Mononuclear cell (primary cell): ENCODE measurements around the gene HSD17B8. TPM values are rescaled to one million over a fixed set of nuclear protein-coding genes. Genes with fewer than 3 reads are reported as not detected.
"Not testable (repeated sequence)": the region's sequence is repeated elsewhere in the genome, so short reads cannot be mapped to it uniquely, and the experiment has no call there.

Experiments
- H3K27me3 ChIP-seq: 2 replicates; pipeline ENCODE4 v1.6.0; 2011; ENCODE audit warnings: low read length, control low read depth; ENCODE audit not compliant: insufficient read depth
- H3K4me1 ChIP-seq: 2 replicates; pipeline ENCODE4 v1.5.1; 2011; ENCODE audit warnings: mild to moderate bottlenecking, low read length, control low read depth; ENCODE audit not compliant: insufficient read depth
- H3K4me3 ChIP-seq: 2 replicates; pipeline ENCODE4 v1.5.1; 2011; ENCODE audit warnings: mild to moderate bottlenecking, low read length, moderate library complexity
- H3K9me3 ChIP-seq: 2 replicates; pipeline ENCODE4 v1.5.1; 2011; ENCODE audit warnings: low read depth, mild to moderate bottlenecking, control low read depth, low read length
- total RNA-seq: library from RNA; depleted of rRNA; stranded (reverse); fragments of >200 nt; gene quantifications from one replicate; pipeline ENCODE4 v1.2.3, GENCODE V29; 2012

HSD17B8 gene
- total RNA-seq, 1 donor: 6.4 TPM

DNA sequence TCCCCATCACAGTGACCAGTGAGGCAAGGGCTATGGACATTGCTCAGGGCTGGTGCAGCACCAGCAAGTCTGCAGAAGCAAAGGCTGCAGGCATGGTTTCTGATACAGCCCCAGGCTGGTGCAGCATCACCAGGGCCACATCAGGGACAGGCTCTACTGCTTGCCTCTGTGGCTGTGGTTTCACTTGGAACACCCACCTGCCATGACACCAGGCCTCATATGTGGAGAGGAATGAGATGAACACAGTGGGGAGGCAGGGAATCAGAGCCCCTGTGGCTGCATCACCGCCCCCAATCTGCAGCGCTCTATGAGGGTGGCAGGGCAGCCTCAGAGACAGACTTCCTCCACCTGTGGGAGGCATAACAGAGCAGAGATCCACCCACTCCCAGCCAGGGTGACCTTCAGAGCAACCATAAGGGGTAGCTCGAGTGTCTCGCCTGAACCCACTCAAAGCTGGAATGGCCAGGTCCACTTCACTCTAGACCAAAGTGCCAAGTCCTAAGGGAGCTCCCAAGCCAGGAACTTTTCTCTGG lies 11.7 kb downstream of the HSD17B8 start:
- H3K9me3 ChIP-seq: no peaks in the 10 kb centered on the region
- H3K27me3 ChIP-seq: peaks cover 12% of the 10 kb centered on the region
- H3K4me3 ChIP-seq: no peak overlapping the region
- peaks cover 16% of the 10 kb centered on the region for H3K4me1 ChIP-seq

DNA sequence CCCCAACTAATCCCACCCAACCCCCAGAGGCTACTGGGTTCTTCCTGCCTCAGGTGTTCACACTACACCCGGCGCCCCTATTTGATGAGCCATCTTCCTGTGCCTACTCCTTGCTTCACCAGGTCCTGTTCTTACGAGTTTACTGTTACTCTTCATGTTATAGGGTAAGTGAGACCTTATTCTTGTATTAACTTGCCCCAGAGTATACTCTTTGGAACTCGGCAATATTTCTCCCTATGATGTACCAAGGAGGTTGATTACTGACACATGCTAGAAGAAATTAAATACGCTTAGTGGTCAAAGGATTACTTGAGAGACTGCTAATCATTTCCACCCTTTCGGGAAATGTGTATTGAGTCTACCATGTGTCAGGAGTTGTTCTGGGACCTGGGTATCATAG lies 12.8 kb downstream of the HSD17B8 start:
- H3K27me3 ChIP-seq: peaks cover 19% of the 10 kb centered on the region
- H3K4me3 ChIP-seq: no peak overlapping the region
- peaks cover 16% of the 10 kb centered on the region for H3K4me1 ChIP-seq
- no peaks in the 10 kb centered on the region for H3K9me3 ChIP-seq

DNA sequence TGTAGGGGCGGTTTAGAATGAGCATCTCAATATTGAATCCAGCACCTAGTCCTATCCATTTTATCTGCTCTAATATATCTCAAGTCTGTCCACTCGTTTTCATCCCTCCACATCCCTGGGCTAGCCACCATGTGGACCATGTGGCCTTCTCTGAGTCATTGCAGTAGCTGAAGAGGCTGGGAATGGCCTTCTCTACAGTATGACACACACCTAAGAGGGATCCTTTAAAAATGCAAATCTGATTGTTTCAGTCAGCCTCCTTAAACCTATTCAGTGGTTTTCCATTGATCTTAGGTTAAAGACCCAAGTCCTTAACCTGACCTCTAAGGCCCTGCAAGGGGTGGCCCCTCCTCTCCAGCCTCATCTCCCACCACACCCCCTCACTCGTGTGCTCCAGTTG lies 13.2 kb downstream of the HSD17B8 start:
- no peaks in the 10 kb centered on the region for H3K9me3 ChIP-seq
- peaks cover 14% of the 10 kb centered on the region for H3K4me1 ChIP-seq
- H3K4me3 ChIP-seq: no peak overlapping the region
- H3K27me3 ChIP-seq: peaks cover 21% of the 10 kb centered on the region

DNA sequence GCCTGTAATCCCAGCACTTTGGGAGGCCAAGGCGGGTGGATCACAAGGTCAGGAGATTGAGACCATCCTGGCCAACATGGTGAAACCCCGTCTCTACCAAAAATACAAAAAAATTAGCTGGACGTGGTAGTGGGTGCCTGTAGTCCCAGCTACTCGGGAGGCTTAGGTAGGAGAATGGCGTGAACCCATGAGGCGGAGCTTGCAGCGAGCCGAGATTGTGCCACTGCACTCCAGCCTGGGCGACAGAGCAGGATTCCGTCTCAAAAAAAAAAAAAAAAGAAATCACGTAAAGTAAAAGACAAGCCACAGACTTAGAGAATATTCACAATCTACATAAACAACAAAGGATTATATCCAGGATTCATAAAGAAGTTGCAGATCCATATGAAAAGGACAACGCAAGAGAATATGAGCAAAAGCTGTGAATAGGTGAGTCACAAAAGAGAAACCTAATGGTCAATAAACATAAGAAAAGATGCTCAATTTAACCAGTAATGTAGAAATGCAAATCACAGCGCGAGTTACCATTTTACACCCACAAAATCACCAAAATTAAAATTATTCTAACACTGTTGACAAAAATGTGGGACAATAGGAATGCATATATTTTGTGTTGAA lies 22.2 kb downstream of the HSD17B8 start:
- H3K4me1 ChIP-seq, H3K9me3 ChIP-seq, H3K4me3 ChIP-seq: not testable (repeated sequence)
- peaks cover 46% of the 10 kb centered on the region for H3K27me3 ChIP-seq

DNA sequence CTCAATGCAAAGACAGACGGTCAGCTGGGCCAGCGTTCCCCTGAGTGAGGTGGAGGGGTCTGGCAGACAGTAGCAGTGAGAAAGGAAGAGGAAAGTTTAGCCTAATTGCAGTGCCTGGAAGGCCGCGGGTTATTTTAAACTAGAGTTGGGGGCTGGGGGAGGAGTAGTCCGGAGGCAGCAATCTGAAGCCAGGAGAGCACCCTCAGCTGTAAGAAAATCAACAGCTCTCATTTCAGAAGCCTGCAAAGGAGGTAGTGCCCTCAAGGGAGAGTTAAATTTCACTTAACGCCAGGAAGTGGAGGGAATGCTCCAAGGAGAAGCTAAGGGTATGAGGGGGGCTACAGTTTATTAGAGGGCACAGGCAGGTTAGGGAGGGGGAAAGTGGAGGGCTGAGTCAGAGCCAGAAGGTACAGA lies 30.8 kb downstream of the HSD17B8 start:
- Histone ChIP-seq H3K9me3 (no peaks in the 10 kb centered on the region), H3K27me3 (peaks cover 2% of the 10 kb centered on the region), H3K4me1 (no peaks in the 10 kb centered on the region), H3K4me3 (no peak overlapping the region)

DNA sequence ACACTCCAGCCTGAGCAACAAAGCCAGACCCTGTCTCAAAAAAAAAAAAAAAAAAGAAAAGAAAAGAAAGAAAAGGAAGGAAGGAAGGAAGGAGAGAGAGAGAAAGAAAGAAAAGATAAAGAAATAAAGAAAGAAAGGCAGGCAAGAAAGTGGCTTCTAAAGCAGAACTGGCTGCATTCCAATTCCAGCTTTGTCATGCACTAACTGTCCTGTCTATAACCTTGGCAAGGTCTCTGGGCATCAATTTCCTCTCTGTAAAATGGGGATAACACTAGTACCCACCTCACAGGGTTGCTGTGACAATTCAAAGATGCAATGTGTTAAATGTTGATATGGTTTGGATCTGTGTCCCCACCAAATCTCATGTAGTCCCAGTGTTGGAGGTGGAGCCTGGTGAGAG lies 31.9 kb downstream of the HSD17B8 start:
- Histone ChIP-seq H3K4me3 (no peak overlapping the region), H3K9me3 (no peaks in the 10 kb centered on the region), H3K27me3 (peaks cover 2% of the 10 kb centered on the region), H3K4me1 (no peaks in the 10 kb centered on the region)

DNA sequence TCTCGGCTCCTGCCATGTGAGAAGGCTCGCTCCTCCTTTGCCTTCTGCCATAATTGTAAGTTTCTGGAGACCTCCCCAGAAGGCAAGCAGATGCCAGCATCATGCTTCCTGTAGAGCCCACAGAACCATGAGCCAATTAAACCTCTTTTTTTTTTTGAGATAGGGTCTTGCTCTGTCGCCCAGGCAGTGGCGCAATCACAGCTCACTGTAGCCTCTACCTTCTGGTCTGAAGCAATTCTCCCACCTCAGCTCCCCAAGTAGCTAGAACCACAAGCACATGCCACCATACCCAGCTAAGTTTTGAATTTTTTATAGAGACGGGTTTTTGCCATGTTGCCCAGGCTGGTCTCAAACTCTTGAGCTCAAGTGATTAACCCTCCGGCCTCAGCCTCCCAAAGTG lies 32.4 kb downstream of the HSD17B8 start:
- Histone ChIP-seq H3K4me1 (no peaks in the 10 kb centered on the region), H3K27me3 (peaks cover 2% of the 10 kb centered on the region), H3K9me3 (no peaks in the 10 kb centered on the region), H3K4me3 (no peak overlapping the region)

DNA sequence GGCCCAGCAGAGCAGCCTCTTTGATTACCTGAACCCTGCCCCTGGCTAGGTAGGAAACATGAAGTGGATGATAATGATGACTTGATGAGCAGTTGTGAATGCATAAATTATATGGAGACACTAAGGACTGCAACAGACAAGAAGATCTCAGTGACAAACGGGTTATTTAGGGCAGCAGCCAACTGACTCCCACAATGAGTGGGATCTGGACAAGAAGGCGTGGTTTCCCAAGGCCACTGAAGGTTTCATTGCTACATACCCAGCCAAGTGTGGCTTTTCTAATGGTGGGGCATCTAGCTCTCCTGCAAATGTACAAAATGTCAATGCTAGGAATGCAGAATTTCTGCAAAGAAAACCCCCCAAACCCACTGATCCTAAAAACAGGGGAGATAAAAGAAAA lies 33.3 kb downstream of the HSD17B8 start:
- H3K4me3 ChIP-seq: no peak overlapping the region
- H3K4me1 ChIP-seq: no peaks in the 10 kb centered on the region
- peaks cover 2% of the 10 kb centered on the region for H3K27me3 ChIP-seq
- H3K9me3 ChIP-seq: no peaks in the 10 kb centered on the region

DNA sequence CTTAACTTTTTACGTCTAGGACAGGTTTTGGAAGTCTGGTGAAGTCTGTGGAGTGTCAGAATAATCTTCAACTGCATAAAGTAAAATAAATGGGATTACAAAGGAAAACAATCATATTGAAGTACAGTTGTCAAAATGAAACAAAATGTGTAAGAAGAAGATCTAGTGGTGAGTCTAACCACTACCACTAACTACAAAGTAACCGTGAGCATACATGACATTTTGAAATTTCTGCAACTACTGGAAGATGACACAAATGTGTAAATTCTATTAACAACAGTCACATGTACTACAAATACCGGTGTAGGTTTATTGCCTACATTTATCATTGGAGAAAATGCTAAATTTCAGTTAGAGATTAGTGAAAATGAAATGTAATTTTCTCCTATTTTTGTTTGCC lies 37.5 kb downstream of the HSD17B8 start:
- H3K4me1 ChIP-seq: no peaks in the 10 kb centered on the region
- no peak overlapping the region for H3K4me3 ChIP-seq
- H3K9me3 ChIP-seq: no peaks in the 10 kb centered on the region
- H3K27me3 ChIP-seq: no peaks in the 10 kb centered on the region

DNA sequence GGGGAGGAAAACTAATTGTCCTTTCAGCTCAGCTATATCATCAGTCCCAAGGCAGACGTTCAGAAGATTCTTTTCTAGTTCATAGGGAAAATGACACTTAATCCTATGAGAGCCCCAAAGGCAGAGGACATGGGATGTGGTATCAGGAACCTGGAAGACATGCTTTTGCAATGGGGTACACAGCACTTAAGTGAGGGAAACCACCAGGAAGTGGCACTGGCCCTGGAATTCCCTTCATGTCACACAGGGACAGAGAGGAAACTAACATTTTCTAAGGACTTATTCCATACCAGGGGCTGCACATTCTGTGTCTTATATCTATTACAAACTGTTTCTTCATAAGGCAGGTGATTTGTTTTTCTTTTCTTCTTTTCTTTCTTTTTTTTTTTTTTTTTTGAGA lies 39.0 kb downstream of the HSD17B8 start:
- Histone ChIP-seq H3K9me3 (no peaks in the 10 kb centered on the region), H3K27me3 (no peaks in the 10 kb centered on the region), H3K4me3 (no peak overlapping the region), H3K4me1 (peaks cover 7% of the 10 kb centered on the region)

DNA sequence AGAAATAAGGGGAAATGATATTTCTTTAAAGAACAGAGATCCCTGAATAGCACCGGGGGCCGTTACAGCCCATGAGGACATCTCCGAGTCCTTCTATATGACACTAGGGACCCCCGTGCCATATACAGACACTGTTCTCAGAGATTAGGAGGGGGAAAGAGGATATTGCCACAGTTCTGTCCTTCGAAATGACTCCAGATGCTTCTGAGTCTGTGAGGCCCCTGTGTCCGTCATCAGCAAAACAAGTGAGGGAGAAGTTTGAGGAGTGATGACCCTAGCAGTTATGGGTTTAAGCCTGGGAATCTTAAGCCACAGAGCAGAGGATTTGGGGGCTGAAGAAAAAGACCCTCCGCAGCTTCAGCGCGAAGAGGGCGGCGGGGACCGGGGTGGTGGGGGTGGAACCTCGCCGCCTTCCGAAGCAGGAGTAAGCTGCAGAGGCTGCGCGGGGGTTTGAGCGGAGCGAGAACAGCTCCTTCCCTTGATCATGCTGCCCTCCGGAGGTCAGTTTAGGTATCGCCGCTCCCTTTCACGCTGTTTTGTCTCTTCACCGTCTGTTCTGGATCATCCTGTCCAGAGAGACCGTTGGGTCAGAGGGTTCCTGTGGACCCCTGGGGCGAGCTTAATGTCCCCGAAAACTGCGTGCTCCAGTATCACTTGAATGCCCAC lies 43.7 kb downstream of the HSD17B8 start:
- H3K27me3 ChIP-seq: no peaks in the 10 kb centered on the region
- H3K4me1 ChIP-seq: peaks cover 28% of the 10 kb centered on the region
- H3K4me3 ChIP-seq: peak overlapping the region; percentile 44
- H3K9me3 ChIP-seq: no peaks in the 10 kb centered on the region

DNA sequence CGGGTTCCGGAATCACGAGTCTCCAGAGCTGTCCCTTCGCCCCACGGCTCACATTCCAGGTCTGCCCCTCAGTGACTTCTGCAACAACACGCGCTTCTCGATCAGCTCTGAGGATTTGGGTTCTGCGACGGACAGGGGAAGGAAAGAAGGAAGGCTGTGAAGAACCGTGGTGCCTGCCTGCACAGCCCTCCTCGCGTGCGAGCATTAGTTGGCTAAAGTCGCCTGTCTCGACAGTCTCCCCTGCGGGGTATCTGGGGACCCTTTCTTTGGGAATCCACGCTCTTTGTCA lies 44.1 kb downstream of the HSD17B8 start:
- H3K4me3 ChIP-seq: peak overlapping the region; percentile 44
- no peaks in the 10 kb centered on the region for H3K9me3 ChIP-seq
- no peaks in the 10 kb centered on the region for H3K27me3 ChIP-seq
- peaks cover 28% of the 10 kb centered on the region for H3K4me1 ChIP-seq

DNA sequence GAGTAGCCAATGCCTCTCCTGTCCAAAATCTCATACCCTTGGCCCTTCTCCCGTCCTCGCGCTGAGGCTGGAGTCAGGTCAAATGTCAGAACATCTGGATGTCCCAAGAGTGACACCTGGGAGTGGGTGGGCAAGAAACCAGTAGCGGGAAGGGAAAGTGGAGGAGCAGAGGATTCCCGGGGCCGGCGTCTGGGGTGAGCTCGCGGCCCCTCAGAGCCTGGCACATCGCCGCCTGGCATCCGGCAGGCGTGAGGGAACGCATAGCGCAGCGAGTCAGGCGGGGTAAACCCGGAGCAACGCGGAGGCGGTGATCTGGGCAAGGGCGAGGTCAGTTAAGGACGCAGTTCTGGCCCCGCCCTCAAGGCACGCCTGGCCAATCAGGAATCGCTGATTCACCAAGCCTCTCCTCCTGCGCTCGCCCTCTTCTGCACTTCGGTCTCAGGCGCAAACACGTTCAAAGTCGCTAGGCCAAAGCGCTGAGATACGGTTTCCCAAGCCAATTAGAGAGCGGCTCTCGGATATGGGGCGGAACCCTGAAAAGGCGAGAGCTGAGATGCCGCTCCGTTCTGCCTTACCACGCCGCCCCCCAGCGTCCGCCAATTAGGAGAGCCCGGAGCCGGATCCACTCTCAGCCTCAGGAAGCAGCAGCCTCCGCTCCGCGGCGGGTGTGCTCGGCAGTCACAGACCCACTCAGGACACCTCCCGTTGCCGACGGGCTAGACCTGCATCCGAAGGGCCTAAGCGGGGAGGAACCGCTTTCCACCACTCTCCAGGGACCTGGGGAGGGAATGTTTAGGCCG lies 44.7 kb downstream of the HSD17B8 start:
- no peaks in the 10 kb centered on the region for H3K9me3 ChIP-seq
- no peaks in the 10 kb centered on the region for H3K27me3 ChIP-seq
- peaks cover 28% of the 10 kb centered on the region for H3K4me1 ChIP-seq
- H3K4me3 ChIP-seq: peak overlapping the region; percentile 44

DNA sequence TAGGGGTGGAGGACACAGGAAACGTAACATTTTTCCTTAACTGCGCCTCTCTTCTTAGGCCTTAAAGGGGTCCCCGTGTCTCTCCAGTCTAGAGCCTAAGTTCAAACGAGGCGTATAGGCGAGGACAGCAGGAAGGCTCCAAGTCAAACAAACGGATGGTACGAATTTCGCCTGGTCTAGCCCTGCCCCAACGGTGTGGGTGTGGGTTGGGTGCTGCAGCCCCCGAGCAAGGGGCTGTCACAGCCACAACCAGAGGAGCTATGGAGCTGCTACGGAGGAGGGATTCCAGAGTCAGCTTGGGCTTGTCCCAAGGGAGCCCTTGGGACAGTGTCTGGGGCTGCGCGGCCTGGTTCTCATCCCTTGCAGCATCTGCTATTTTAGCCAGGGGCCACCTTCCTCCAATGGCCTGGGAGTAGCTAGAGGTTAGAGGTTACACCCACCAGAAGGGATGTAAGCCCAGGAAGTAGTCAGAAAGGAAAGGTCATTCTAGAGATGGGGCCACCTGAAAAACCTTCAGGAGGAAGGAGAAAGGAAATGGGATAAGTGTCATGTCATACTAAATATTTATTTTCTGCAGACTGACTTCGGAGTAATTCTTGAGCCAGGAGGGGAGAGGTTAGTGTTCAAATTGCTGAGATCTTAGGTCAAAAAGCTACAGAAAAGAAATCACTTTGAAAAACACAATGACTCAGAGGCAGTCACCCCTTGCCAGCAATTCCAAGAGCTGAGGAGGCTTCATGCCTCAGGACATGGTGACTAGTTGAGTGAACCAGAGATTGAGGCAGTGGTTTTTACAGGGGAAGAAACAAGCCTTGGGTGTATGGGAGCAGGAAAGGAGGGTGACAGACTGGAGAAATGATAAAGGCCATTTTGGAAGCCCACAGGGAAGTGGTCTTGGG lies 45.5 kb downstream of the HSD17B8 start:
- peak overlapping the region; percentile 44 for H3K4me3 ChIP-seq
- H3K4me1 ChIP-seq: peaks cover 28% of the 10 kb centered on the region
- H3K27me3 ChIP-seq: no peaks in the 10 kb centered on the region
- no peaks in the 10 kb centered on the region for H3K9me3 ChIP-seq

DNA sequence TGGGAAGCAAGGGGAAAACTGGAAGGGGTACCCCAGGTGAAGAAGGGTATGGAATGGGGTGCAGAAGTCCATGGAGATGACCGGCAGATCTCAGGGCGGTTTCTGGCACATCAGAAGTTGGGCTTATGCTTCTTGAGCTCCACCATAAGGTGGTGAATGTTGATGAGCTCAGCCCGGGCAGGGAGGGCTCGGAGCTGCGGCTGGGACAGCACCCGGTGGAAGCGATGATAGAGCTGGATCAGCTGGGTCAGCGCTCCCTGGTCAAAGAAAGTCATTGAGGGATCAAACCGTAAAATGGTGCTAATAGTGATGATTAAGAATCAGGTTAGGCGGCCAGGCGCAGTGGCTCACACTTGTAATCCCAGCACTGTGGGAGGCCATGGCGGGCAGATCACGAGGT lies 46.3 kb downstream of the HSD17B8 start:
- Histone ChIP-seq H3K4me3 (no peak overlapping the region), H3K4me1 (peaks cover 28% of the 10 kb centered on the region), H3K9me3 (no peaks in the 10 kb centered on the region), H3K27me3 (no peaks in the 10 kb centered on the region)
